DMS79 (cell line): ENCODE data around the gene ALDH7A1.

ENCODE experiments used
- DNase-seq: peaks from one replicate; lab custom pipeline; 2025; lab: John Stamatoyannopoulos, UW

The ALDH7A1 gene

DNA sequence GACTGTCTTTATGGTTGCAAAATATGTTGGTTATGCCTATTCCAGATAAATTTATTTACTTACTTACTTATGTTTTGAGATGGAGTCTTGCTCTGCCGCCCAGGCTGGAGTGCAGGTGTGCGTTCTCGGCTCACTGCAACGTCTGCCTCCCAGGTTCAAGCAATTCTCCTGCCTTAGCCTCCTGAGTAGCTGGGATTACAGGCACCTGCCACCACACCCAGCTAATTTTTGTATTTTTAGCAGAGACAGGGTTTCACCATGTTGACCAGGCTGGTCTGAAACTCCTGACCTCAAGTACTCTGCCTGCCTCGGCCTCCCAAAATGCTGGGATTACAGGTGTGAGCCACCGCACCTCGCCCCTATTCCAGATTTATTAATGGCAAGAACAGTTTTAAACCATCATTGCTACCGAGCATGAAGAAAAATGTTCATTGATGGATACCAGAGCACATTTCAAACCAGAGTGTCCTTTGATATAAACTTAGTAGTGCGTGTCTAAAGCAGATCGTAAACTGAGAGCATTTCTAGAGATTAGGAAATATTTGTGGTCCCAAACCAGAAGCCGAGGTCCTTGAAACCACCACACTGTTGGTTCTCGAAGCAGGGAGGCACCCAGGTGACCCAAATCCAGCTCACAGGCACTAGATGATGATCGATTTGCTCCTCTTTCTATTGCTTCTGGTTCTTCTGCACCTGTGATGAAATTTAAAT, 86.6 kb downstream of the ALDH7A1 start:
- no peak for DNase-seq

DNA sequence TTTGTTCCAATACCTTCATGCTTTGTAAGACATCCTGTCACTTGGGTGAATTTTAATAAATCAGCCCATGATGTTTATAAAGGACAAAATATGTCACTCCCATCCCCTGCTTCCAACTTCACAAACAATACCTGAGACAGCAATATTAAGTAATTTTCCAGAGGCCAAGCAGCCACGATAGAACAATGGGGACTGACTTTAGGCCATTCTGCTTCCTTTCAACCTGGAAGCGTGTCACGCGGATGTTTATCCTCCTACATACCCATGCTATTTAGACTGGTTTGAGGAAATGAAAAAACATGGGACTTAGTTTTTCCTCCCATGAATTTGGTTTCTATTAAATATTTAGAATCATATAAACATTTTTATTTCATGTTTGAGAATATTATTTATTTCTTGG, 88.9 kb downstream of the ALDH7A1 start:
- DNase-seq: no peak

DNA sequence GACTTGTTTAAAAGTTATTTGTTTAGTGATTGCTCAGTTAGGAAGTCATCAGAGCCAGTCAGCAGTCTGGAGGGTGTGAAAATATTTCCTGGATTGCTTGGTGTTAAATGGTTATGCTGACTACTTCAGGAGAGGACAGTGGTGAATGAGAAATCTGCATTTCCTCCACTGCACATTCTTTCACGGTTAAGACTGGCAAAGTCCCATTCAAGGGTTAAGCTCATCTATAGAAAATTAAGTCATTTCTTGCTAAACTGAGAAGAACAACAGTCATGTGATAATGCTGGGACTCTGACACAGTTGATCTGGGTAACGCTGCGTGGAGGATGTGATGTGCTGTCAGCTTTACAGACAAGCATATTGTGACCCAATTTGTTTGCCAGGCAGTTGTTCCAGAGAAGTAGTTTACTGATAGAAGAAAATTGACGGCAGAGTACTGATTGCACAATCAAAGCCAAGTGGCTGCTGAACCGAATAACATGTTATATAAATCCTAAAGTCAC, 91.4 kb downstream of the ALDH7A1 start:
- no peak for DNase-seq

DNA sequence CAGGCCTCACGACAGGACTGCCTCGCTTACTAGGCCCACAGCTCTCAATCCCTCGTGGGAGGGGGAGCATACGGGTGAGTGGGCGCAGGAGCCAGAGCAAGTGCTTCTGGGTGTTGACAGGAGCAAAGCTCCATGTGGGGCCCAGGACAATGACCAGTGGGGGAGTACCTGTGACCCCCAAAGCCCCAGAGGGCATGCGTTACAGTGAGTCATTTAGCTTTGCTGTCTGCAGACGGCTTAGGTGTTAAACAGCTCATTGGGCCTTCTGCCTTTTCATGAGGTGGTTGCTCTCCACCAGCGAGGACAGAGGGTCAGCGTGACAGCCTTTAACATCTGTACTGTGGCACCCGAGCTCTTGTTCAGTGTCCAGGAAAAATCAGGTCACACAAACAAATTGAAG, 93.6 kb downstream of the ALDH7A1 start:
- DNase-seq: no peak

DNA sequence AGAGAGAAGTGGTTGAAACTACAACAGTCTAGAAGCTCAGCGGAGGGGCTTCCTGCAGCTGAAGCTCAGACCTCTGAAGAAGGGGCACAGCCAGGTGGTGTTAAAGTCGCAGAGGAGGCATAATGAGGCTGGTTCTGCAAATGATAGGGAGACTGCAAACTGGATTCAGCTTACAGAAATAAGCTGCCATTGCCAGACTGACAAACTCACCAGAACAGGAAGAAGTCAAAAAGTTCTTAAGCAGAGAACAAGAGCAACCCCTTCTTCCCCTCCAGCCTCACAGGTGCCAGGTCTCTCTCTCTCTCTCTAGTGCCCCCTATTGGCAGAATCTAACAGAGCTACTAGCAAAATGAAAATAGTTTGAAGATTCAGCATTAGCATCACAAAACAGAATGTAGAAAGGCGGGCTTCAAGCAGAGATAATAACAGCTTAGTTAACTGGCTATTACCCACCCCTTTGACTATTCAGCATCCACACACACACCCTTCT, 95.1 kb downstream of the ALDH7A1 start:
- DNase-seq: no peak

DNA sequence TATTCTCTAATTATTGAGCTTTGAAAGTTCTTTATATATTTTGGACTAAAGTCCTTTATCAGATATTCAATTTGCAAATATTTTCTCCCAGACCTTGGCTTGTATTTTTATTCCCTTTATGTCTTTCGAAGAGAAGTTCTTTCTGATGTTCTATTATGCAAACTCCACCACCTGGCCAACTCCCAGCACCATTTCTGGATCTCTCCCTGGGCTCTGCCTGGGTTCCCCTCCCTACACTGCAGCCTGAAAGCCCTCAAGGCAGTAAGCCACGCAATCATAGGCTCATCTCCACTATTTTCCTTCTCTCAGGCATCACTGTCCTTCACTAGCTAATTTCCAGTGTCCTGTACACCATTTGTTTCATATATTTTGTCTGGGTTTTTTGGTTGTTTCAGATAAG, 95.7 kb downstream of the ALDH7A1 start:
- no peak for DNase-seq

DNA sequence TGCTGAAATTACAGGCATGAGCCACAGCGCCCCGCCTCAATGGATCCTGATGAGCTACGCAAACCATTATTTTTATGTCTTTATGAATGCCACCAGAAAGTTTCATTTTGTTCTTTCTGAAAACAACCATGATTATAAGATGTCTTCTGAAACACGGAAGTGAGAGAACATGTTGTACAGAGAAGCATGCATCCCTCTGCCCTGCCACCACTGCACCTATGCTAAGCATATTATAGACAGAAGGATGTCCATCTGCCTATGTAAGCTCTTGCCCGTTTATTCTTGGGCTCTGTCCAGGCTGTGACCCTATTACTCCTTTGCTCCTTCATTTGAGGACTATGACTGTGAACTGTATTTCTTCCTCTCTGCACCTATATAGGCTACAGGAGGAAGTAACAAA, 97.5 kb downstream of the ALDH7A1 start:
- no peak for DNase-seq

DNA sequence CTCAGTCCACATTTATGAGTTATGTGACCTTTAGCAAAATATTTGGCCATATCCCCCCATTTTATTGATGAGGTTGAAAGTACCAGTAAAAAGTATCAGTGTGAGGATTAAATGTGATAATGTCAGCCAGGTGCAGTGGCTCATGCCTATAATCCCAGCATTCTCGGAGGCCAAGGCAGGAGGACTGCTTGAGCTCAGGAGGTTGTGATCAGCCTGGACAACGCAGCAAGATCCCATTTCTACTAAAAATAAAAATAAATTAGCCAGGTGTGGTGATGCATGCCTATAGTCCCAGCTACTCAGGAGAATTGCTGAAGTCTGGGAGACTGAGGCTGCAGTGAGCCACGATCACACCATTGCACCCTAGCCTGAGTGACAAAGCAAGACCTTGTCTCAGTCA, 100.6 kb downstream of the ALDH7A1 start:
- DNase-seq: no peak

DNA sequence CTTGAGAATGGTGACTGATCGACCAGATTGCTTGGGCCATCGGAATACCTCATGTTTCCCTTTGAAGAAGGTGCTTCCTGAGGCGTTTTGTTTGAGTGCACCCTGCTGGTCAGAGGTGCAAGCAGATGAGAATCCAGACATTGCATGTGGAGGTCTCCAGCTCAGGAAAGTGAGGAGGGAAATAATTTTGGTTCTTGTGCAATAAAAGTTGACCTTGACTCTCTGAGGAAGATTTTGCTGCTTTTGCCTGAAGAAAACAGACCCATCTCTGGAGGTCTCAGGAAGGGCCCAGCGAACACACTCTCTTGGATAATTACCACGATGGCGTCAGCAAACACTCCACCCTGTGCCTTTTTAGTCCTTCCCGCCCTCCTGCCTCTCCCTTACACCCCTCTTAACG, 102.1 kb downstream of the ALDH7A1 start:
- no peak for DNase-seq

DNA sequence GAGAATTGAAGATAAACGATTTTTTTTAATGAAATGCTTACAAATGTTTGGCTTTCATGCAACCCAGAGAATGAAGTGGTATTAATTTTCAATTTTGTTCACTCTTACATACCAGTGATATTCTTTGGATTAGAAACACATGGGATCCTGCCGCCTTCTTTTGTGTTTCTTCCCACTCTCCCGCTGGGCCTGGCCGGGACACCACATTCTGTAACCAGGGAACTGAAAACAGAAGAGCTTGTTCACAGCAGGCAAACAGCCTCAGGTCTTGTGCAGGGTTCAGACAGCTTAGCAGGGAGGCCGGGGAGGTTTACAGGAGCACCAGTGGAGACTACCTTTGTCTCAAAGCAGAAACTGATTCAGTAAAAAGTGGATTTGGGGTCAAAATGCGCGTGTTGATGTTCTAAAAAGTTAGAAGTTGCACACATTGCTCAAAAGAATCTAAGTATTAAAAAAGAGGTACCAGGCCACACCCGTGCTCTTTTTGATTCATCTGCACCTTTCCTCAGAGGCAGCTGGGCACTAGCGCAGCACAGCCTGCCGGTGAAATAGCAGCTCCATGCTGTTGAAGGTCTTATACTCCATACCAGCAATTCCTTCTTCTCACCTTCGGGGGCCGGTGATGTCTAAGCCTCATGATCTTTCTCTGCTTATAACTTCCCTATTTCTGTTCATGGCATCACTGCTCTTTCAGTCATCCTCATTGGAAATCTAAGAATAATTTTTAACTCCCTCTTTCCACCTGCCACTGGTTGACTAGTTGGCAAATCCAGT, 104.7 kb downstream of the ALDH7A1 start:
- DNase-seq: no peak

DNA sequence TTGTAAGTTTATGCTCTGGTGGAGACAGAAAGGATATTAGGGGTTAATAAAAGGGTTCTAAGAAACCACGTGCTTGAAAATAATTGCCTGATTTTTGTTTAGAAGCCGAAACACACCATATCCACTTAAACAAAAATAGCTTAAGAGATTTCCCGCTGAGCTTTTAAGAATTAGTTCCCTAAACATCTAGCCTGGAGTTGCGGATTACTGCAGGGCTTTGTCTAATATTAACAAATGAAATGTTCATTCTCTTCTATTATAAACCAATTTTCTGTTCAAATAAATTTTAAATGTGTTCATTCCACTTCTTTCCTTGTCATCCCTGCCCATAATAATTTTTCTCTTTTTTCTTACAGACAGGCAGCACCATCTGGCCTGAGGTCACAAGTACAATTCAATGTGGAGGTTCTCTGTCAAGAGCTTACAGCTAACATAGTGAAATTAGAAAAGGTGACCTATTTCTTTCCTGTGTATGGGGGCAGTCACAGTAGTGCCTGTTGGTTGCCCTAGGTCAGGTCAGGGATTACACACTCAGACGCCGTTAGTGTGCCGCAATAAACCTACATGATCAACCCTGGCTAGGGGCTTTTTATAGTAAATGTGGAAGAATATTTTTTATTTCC, 106.5 kb downstream of the ALDH7A1 start:
- DNase-seq: peak; percentile 15

DNA sequence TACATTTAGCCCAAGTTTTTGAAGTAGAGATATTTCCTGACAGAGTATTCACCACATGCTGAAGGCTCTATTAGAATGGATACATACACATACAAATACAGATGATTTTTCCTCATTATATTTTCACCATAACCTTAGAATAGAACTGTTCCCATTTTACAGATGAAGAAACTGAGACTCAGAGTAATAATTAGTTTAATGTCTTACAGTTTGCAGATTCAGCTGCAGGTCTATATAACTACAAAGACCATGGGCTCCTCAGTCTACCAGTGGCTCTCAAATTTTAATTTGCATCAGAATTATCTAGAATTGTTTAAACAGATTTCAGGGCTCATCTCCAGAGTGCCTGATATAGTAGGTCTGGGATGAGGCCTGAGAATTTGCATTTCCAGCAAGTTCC, 107.4 kb downstream of the ALDH7A1 start:
- no peak for DNase-seq

DNA sequence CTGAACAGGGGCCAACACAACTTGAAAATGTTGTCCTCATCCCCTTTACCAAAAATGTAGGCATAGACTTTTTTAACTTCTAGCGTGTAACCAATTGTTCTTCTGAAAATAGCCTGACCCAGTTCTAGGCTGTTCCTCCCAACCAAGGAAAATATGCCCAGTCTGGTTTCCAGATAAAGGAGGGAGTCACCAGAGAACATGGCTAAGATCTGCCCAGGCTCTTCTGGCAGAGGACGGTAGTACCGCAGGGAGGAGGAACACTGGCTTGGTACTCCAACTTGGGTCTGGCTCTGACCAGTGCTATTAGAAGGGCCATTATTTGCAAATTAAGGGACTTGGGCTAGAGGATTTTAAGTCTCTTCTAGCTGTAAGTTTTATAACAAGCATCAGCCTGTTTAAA, 108.7 kb downstream of the ALDH7A1 start:
- DNase-seq: no peak

DNA sequence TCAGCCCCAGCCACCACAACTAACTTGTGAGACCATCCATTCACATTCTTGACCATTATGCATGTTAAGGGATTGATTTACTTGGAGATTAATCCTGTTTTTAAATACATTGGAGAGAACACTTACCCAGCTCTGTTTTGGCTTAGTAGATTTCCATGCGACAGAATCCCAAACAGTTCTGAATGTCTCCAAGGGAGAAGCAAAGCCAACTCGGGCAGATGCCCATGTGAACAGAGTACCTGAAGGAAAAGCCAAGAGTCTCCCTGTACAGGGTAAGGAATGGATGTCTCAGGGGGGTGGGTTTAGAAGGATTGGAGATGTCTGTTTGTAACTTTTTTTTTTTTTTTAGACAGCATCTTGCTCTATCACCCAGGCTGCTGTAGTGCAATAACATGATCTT, 110.8 kb downstream of the ALDH7A1 start:
- no peak for DNase-seq

DNA sequence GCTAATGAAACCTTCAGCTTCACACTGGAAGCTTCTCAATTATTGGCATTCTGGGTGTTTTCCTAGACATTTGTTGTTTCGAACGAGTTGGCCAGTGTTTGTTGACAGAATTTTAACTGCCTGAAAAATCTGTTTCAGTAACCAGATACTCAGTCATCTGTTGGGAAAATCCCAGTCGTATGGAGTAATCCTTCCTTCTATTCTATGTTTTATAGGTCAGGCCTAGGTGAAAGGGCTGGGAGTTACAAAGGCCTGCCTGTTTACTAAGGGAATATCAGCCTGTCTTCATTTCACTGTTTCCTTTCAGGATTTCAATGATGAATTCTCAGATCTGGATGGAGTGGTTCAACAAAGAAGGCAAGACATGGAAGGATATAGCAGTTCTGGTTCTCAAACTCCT, 111.9 kb downstream of the ALDH7A1 start:
- DNase-seq: no peak

DNA sequence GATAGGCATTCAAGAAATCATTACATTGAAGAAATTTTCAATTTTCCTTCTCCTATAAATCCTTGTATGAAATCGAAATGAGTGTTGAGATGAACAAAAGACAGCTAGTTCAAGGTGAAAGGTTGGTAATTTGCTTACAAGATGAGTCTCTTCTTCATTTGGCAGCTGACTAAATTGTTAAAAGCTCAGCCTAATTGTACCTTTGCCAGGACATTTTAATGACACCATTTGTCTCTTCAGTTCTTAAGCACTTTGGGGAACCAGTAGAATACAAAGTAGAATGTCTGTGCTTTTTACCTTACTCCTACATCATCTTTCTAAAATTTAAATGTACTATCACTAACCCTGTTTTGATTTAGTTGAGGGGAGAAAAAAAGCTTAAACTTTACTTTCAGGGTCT, 112.4 kb downstream of the ALDH7A1 start:
- DNase-seq: no peak

DNA sequence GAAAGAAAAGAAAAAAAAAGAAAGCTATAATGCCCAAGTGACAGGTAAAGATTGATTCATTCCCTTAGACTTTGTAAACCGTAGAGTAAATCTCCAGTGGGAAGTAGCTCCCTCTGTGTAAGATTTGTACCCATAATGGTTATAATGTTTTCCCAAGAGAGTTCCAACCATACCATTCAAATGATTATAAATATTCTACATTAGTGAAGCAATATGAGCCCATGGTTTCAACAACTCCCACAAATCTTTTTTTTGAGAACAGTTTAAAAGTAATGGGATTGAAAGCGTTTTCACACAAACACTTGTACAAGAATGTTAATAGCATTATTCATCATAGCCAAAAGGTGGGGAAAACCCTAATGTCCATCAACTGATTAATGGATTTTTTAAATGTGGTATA, 113.8 kb downstream of the ALDH7A1 start:
- DNase-seq: no peak
